Measurements from ENCODE around the gene PTPRN2. TPM values are rescaled to one million over a fixed set of nuclear protein-coding genes. Genes with fewer than 3 reads are reported as not detected.
"Not testable (repeated sequence)": the region's sequence is repeated elsewhere in the genome, so short reads cannot be mapped to it uniquely, and the experiment has no call there.

PTPRN2 gene
- total and polyA plus RNA-seq, 2 of the 13 experiments (the other 11 are each of a cell fraction or from before 2014, with no cell fraction given), result 2.5 to 24.2 TPM

DNA sequence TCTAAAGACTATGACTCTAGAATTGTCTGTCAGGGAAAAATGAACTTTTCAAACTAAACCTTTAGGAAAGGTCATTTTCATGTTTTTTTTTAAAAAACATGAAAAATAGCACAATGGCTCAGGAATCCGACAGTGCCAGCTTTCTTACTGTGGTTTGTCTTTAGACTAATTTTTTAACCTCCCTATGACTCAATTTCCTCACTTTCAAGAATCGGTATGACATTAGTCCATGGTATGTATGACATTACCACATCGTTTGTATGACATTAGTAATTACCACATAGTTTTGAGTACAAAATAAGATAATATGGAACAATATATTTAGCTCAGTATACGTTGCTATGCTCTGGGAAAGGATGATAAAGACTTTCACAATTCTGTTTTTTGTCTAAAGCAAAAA, 383.2 kb downstream of the PTPRN2 start (continued):
- TF ChIP-seq NRL (CRISPR knock-in tag; IDR thresholded peaks at IDR 0.05; ENCODE audit: borderline replicate concordance) (no peak), NFE2L1 (CRISPR knock-in tag; IDR thresholded peaks at IDR 0.05; ENCODE audit: borderline replicate concordance) (no peak)

DNA sequence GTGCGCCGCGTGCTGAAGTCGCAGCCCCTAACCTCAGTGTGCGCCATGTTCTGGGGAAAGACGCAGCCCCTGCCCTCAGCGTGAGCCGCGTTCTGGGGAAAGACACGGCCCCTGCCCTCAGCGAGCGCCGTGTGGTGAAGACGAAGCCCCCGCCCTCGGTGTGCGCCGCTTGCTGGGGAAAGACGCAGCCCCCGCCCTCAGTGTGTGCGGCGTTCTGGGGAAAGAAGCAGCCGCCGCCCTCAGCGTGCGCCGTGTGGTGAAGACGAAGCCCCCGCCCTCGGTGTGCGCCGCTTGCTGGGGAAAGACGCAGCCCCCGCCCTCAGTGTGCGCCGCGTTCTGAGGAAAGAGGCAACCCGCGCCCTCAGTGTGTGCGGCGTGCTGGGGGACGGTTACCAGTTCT, 383.7 kb downstream of the PTPRN2 start:
- H3K27me3 ChIP-seq (ENCODE audit: control insufficient read depth in 1 of 2, insufficient read depth in 2 of 2, low read length in 2 of 2); H4K20me1 ChIP-seq (ENCODE audit: insufficient read depth, low read length); in situ Hi-C loops (cut with HindIII; ENCODE audit: extremely low pct_ligation_motif_present, low pct_unique_long_range_greater_than_20kb); intact Hi-C loops (cut with micrococcal nuclease; ENCODE audit: unreplicated experiment); CTCF ChIA-PET (ENCODE audit: low intra/inter-chr PET ratio, low total read pairs); H3K4me2 ChIP-seq (ENCODE audit: low read depth, low read length); POLR2A ChIA-PET; H3K79me2 ChIP-seq (ENCODE audit: insufficient read depth, low read length); H3K4me3 ChIP-seq (replicated peaks in 1 of 3; ENCODE audit: insufficient read depth in 1 of 3, low read depth in 2 of 3, low read length in 3 of 3); ATAC-seq; H3K36me3 ChIP-seq (replicated peaks in 1 of 2; ENCODE audit: control insufficient read depth in 1 of 2, insufficient read depth in 2 of 2, low read length in 2 of 2); H3K9me3 ChIP-seq (ENCODE audit: low read length); H3K27ac ChIP-seq (ENCODE audit: extremely low read length, insufficient read depth, low read length); H3K9ac ChIP-seq (ENCODE audit: insufficient read depth, low read depth, low read length); H3K4me1 ChIP-seq (ENCODE audit: insufficient read depth, low read length); FAIRE-seq; DNase-seq (ENCODE audit: low spot score); H2AFZ ChIP-seq (ENCODE audit: low read length); BruUV-seq (replicated peaks): not testable (repeated sequence)
- WGBS (ENCODE audit: low lambda C conversion rate), result 94% methylated on average over 42 of the region's 42 CpGs

DNA sequence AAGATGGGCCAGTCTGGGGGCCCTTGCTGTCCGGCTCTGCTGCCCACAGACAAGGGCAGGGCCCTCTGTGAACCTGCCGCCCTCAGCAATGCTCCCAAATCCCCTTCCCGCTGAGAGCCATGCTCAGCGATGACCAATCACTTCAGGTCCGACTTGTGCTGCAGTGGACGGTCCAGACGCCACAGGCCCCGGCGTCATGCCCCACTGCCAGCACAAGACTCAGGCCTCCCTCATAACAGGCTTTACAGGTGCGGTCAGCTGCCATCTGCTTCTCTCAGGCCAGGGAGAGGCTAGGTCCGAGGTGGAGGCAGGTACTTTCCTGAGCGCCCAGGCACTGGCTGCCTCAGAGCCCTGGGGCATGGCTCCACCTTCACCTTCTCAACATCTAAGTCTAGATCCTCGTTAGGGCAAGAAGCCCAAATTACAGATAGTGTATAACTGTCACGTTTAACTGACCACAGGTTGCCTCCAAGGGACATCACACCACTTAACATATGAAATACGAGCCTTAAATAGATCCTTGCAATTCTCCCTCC, 393.2 kb downstream of the PTPRN2 start:
- peaks cover 28% of the 10 kb centered on the region for H3K9me3 ChIP-seq (ENCODE audit: low read length)
- H3K9ac ChIP-seq (ENCODE audit: insufficient read depth, low read depth, low read length), result no peak overlapping the region
- ATAC-seq, result no peak
- in situ Hi-C loops (cut with HindIII; ENCODE audit: extremely low pct_ligation_motif_present, low pct_unique_long_range_greater_than_20kb) (no loop called here), intact Hi-C loops (cut with micrococcal nuclease; ENCODE audit: unreplicated experiment) (no loop called here)
- ChIA-PET POLR2A (no interaction called here), CTCF (ENCODE audit: low intra/inter-chr PET ratio, low total read pairs) (no interaction called here)
- FAIRE-seq, result no peak
- no peaks in the 10 kb centered on the region for H3K27me3 ChIP-seq (ENCODE audit: control insufficient read depth in 1 of 2, insufficient read depth in 2 of 2, low read length in 2 of 2)
- peaks cover 4% of the 10 kb centered on the region; the same call in 1 of the 2 replicates for H4K20me1 ChIP-seq (ENCODE audit: insufficient read depth, low read length)
- H3K4me1 ChIP-seq (ENCODE audit: insufficient read depth, low read length), result no peaks in the 10 kb centered on the region
- DNase-seq (ENCODE audit: low spot score), result no peak
- H3K36me3 ChIP-seq (replicated peaks in 1 of 2; ENCODE audit: control insufficient read depth in 1 of 2, insufficient read depth in 2 of 2, low read length in 2 of 2), result no peaks in the 10 kb centered on the region; a peak in 1 of 5 replicates
- no peak overlapping the region for H3K4me2 ChIP-seq (ENCODE audit: low read depth, low read length)
- no TSS peak for BruUV-seq (replicated peaks)
- no peaks in the 10 kb centered on the region for H3K79me2 ChIP-seq (ENCODE audit: insufficient read depth, low read length)
- TF ChIP-seq POLR2G (IDR thresholded peaks at IDR 0.05; ENCODE audit: low read depth, low read length) (no peak), ZNF562 (CRISPR knock-in tag; IDR thresholded peaks at IDR 0.05; ENCODE audit: borderline replicate concordance) (no peak)
- TF ChIP-seq, protein P1, sequence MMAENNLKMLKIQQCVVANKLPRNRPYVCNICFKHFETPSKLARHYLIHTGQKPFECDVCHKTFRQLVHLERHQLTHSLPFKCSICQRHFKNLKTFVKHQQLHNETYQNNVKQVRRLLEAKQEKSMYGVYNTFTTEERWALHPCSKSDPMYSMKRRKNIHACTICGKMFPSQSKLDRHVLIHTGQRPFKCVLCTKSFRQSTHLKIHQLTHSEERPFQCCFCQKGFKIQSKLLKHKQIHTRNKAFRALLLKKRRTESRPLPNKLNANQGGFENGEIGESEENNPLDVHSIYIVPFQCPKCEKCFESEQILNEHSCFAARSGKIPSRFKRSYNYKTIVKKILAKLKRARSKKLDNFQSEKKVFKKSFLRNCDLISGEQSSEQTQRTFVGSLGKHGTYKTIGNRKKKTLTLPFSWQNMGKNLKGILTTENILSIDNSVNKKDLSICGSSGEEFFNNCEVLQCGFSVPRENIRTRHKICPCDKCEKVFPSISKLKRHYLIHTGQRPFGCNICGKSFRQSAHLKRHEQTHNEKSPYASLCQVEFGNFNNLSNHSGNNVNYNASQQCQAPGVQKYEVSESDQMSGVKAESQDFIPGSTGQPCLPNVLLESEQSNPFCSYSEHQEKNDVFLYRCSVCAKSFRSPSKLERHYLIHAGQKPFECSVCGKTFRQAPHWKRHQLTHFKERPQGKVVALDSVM (CRISPR knock-in tag; IDR thresholded peaks at IDR 0.05), result no peak
- no peak overlapping the region for H2AFZ ChIP-seq (ENCODE audit: low read length)
- WGBS (ENCODE audit: low lambda C conversion rate), result 84% methylated on average over 7 of the region's 15 CpGs
- H3K4me3 ChIP-seq (replicated peaks in 1 of 3; ENCODE audit: insufficient read depth in 1 of 3, low read depth in 2 of 3, low read length in 3 of 3), result no peak overlapping the region
- H3K27ac ChIP-seq (ENCODE audit: extremely low read length, insufficient read depth, low read length), result no peak overlapping the region
